Measurements from ENCODE around the gene SLC38A7. TPM values are rescaled to one million over a fixed set of nuclear protein-coding genes. Genes with fewer than 3 reads are reported as not detected.

Gene SLC38A7
- total RNA-seq, 1 experiment from 2014 or later, result 26.6 TPM

DNA sequence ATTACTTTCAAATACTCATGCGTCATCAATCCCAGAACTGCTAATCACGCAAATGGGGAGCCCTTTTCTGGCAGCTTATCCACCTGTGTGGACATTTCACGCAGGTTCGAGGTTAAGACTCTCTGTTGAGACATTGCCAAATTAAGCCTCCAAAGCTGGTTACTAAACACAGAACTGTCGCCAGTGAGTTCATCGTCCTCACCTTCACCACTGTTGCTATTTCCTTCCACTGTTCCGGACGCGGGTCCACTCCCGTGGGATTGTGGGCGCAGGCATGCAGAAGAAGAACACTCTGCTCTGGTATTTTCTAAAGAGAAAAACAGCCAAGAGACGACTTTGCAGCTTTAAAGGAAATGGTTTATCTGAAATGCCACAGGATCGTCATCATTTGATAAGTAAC lies 33.4 kb upstream of the SLC38A7 start:
- Histone ChIP-seq H3K4me2 (ENCODE audit: insufficient read depth, insufficient read length, low read length) (no peak overlapping the region), H2BK20ac (ENCODE audit: low read depth, low read length, poor library complexity, severe bottlenecking) (no peak overlapping the region), H3K9ac (ENCODE audit: extremely low read depth, insufficient read length, low read length) (no peak overlapping the region), H3K4ac (ENCODE audit: low read depth, low read length) (no peak overlapping the region), H4K8ac (replicated peaks; ENCODE audit: insufficient read length, low read depth, low read length) (no peak overlapping the region), H2BK5ac (ENCODE audit: insufficient read length, low read length) (no peak overlapping the region), H2AK5ac (ENCODE audit: insufficient read length, low read length) (no peak overlapping the region), H4K91ac (ENCODE audit: insufficient read length, low read depth, low read length) (no peak overlapping the region), H4K20me1 (ENCODE audit: control insufficient read depth, insufficient read depth, insufficient read length) (no peaks in the 10 kb centered on the region), H3K4me1 (ENCODE audit: insufficient read depth, low read length) (no peaks in the 10 kb centered on the region), H2BK120ac (ENCODE audit: low read depth, low read length, poor library complexity, severe bottlenecking) (no peak overlapping the region), H3K79me1 (ENCODE audit: insufficient read depth, low read depth, low read length, poor library complexity, severe bottlenecking) (no peaks in the 10 kb centered on the region), H3K9me3 (ENCODE audit: control insufficient read depth, low read depth, low read length) (no peaks in the 10 kb centered on the region), H3K14ac (ENCODE audit: insufficient read depth, low read length) (no peak overlapping the region), H3K23me2 (ENCODE audit: insufficient read length, low read depth, low read length, poor library complexity, severe bottlenecking) (no peaks in the 10 kb centered on the region), H2BK15ac (ENCODE audit: low read depth, low read length) (no peak overlapping the region), H3K56ac (ENCODE audit: insufficient read length, low read depth, low read length) (no peak overlapping the region), H3K27ac (ENCODE audit: insufficient read length, low read depth, low read length) (no peak overlapping the region), H4K5ac (ENCODE audit: insufficient read length, low read depth, low read length) (no peak overlapping the region), H3T11ph (ENCODE audit: low read length) (no peak overlapping the region), H2BK12ac (ENCODE audit: insufficient read length, low read depth, low read length) (no peak overlapping the region), H3K18ac (ENCODE audit: insufficient read length, low read depth, low read length) (no peak overlapping the region), H3K23ac (ENCODE audit: insufficient read length, low read depth, low read length) (no peak overlapping the region), H2AFZ (ENCODE audit: low read length) (no peak overlapping the region), H3K79me2 (ENCODE audit: insufficient read depth, low read length) (no peaks in the 10 kb centered on the region), H3K27me3 (ENCODE audit: insufficient read depth, low read length) (no peaks in the 10 kb centered on the region)
- Mint-ChIP-seq H3K27me3 (ENCODE audit: low read depth) (no peaks in the 10 kb centered on the region), H3K4me1 (no peaks in the 10 kb centered on the region), H3K4me3 (no peak overlapping the region), H3K27ac (no peak overlapping the region), H3K36me3 (ENCODE audit: insufficient read depth in 1 of 3, low read depth in 3 of 3) (peaks cover 48 to 86% (median 69%) of the 10 kb centered on the region in 3 experiments), H3K9me3 (no peaks in the 10 kb centered on the region)
- WGBS (ENCODE audit: extremely low coverage, insufficient read length, low lambda C conversion rate), result no CpG with 5 or more reads among the region's 13 CpGs
- TF ChIP-seq, protein P1, sequence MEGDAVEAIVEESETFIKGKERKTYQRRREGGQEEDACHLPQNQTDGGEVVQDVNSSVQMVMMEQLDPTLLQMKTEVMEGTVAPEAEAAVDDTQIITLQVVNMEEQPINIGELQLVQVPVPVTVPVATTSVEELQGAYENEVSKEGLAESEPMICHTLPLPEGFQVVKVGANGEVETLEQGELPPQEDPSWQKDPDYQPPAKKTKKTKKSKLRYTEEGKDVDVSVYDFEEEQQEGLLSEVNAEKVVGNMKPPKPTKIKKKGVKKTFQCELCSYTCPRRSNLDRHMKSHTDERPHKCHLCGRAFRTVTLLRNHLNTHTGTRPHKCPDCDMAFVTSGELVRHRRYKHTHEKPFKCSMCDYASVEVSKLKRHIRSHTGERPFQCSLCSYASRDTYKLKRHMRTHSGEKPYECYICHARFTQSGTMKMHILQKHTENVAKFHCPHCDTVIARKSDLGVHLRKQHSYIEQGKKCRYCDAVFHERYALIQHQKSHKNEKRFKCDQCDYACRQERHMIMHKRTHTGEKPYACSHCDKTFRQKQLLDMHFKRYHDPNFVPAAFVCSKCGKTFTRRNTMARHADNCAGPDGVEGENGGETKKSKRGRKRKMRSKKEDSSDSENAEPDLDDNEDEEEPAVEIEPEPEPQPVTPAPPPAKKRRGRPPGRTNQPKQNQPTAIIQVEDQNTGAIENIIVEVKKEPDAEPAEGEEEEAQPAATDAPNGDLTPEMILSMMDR (conservative IDR thresholded peaks at IDR 0.05), result no peak
- DNase-seq, result no peak
